ACHN (cell line): ENCODE measurements around the gene GALNTL6.
"Not testable (repeated sequence)": the region's sequence is repeated elsewhere in the genome, so short reads cannot be mapped to it uniquely, and the experiment has no call there.

ENCODE experiments used
- DNase-seq: peaks from one replicate; pipeline ENCODE4 v3.0.0-alpha.2; 2015
- in situ Hi-C: cut with HindIII; loops from 2 replicates; pipeline ENCODE4 v1.10.0; 2017; ENCODE audit warnings: low sequenced_read_pairs, low pct_ligation_motif_present, low pct_unique_long_range_greater_than_20kb

Gene GALNTL6

DNA sequence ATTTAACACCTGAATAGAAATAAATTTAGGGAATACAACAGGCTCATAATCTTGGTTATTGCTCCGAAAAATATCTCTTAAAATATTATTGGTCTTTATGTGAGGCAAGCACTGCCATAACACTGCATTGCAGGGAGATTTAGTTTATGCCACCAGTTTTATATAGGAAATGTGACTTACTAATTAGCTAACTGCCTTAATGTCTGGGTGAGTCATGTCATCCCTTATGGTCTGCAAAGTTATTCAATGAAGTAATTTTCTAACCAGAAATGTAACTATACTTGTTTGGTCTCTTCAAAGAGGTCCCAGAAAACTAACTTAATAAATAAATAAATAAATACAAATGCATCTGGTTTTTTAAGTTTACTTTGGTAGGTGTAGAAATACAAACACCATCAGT, 597.2 kb downstream of the GALNTL6 start:
- in situ Hi-C loops: no loop called here
- no peak for DNase-seq

DNA sequence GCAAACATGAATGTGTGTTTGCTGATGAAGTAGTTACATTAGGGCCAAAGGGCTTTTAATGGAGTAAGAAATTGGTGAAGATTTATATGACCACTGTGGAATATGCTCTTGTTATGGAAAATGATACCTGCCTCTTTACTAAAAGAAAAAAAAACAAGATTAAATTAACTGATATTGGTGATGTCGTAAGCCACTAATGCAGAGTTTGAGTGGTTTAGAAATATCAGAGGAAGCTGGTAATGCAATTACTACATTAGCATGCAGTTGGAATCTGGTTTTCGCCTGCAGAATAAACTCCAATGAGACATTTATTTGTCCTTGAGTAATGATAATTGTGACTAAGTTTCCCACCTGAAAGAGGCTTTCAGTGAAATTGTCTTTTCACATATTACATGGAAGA, 597.9 kb downstream of the GALNTL6 start:
- in situ Hi-C loops: no loop called here

DNA sequence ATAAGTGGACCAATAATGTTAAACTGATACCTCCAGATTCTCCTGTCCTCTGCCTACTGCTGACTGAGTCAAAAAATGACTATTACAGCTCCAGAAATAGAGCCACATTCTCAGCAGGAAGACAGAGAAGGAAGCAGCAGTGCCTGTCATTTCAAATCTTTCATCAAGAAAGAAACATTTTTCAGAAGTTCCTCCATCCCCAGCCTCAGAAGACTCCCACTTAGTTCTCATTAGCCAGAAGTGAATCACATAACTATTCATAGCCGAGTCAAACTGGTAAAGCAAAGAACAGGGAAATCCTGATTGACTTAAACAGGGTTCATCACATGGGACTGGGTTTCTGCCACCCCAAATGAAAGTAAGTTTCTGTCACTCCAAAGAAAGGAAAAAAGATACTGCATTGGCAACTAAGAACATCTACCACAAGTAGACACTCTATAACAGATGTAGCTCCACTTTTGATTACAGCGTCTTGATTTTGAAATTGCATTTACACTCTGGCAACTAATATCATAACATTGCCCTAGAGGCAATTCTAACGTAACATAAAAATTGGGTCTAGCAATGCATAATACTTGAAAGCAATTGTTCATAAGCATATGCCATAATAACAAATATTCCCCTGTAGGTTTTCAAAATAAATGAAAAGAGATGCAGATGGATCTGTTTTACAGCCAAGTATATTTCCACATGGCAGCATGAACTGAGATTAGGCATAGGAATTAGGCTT, 599.8 kb downstream of the GALNTL6 start:
- in situ Hi-C loops: no loop called here
- DNase-seq: no peak

More for the DNA sequence above, 597.9 kb downstream of the GALNTL6 start:
- DNase-seq: no peak

DNA sequence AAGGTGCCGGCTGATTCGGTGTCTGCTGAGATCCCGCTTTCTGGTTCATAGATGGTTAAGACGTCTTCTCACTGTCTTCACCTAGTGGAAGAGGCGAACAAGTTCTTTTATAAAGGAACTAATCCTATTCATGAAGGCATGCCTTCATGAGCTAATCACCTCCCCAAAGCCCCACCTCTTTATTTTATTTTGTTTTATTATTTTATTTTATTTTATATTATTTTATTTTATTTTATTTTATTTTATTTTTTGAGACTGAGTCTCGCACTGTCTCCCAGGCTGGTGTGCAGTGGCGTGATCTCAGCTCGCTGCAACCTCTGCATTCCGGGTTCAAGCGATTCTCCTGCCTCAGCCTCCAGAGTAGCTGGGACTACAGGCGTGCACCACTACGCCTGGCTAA, 615.8 kb downstream of the GALNTL6 start:
- DNase-seq, in situ Hi-C loops: not testable (repeated sequence)

DNA sequence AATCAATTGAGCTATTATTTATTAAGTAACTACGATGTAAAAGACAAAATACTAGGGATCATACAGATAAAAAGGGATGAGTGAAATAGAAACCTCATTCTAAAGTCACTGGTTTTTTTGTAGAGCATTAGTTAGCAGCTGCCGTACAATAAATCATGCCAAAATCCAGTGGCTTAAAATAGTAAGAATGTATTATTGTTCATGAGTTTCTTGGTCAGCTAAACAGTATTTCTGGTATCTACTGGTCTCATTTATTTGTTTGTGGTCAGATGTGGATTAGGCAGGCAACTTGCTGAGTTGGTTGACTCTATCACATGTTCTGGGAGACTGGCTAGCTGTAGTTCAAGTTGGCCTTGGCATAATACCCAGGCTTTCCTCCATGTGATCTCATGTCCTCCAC, 667.3 kb downstream of the GALNTL6 start:
- in situ Hi-C loops: no loop called here

DNA sequence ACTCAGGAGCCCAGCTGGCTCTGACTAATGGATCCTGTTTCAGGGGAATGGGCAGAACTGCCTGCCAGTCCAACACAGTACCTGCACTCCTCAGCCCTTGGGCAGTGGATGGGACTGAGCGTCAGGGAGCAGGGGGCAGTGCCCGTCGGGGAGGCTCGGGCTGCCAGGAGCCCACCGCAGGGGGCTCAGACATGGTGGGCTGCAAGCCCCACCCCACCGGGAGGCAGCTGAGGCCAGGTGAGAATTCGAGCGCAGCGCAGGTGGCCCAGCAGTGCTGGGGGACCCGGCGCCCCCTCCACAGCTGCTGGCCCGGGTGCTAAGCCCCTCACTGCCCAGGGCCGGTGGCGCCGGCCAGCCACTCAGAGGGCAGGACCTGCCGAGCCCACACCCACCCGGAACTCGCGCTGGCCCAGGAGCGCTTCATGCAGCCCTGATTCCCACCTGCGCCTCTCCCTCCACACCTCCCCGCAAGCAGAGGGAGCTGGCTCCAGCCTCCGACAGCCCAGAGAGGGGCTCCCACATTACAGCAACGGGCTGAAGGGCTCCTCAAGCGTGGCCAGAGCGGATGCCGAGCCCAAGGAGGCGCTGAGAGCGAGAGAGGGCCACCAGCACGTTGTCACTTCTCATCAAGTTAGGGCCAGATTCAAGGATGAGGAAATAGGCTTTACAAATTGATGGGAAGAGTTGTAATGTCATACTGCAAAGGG, 668.8 kb downstream of the GALNTL6 start:
- DNase-seq: no peak
- in situ Hi-C loops: no loop called here

More for the DNA sequence above, 667.3 kb downstream of the GALNTL6 start:
- DNase-seq: no peak

DNA sequence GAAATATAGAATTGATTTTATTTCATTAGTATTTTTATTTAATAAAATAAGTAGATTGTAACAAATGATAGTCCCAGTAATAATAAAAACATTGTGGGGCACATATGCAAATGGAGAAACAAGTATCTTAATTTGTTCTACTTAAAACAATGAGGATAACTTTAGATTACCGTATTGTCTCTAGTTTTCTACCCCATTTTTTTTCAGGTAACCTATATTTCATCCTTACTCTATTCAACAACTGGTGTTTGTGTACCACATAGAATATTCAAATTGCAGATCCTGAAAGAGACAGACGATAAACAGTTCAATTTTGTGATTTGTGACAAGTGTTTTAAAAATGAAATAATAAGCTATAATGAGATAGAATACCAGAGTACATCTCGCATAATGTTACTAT, 671.8 kb downstream of the GALNTL6 start:
- DNase-seq: no peak
- in situ Hi-C loops: no loop called here

DNA sequence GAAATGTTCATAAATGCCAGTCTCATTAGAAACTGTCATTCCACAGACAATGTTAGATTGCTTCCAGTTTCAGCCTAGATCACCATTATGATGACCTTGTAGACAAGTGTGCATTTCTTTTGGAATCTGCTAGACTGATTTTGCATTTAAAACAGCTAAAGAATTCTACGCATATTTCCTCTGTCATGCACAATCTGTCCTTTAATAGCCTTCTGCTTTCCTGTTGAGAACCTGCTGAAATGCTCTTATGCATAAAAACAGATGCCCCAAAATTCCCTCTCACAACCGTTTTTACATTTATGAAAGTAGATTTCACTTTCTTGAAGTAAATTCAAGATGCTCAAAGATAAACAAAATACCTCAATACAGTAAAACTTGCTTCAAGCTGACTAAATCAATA, 673.3 kb downstream of the GALNTL6 start:
- in situ Hi-C loops: no loop called here
- DNase-seq: no peak

DNA sequence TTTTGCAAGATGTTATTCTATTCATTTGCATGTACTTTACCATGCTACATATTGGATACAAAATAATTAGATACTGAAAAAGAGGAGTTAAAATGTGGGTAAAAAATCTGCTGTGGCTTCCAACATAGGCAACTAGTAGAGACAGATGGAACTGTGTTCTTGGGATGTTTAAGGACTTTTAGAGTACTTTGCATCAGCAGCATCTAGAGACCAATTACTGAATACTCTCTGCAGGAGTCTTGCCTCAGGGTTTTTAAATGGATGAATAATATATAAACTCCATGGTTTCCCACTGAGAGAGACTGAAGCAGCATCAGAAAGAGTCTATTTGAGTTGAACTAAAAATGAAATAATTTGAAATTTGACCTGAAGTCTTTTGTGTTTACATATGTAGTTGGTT, 676.7 kb downstream of the GALNTL6 start:
- in situ Hi-C loops: no loop called here
- DNase-seq: no peak

DNA sequence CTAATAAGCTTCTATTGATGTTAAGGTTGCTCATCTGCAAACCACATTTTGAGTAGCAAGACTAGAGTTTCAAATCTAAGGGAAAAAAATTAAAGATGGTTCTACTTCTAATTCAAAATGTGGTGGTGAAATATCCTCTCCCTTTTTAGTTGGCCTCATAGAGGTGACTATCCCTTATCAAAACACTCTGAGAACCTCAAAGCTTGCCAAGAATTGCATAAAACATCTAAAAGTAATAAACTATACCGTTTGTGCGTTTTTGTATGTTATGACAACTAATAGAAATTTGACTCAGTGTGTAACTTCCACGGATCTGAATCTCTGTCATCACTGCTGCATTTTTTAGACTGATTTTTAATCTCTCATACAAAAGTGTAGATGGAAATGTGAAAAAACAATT, 682.6 kb downstream of the GALNTL6 start:
- in situ Hi-C loops: no loop called here

DNA sequence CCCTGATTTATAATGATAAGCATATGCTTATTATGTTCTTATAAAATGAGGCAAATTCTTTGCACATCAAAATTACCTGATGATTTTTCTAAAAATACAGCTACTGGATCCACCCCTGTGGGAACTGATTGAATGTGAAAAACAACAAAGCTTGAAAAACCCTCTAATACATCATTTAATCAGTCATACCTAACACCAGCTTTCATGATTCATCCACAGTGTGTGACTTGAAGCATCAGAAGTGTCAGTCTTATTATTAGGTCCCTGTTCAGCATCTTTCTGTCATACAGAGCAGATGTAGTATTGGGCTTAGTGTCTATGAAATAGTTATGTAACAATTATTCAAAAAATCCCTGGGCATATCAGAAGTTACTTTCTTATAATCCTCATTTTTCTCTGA, 684.1 kb downstream of the GALNTL6 start:
- in situ Hi-C loops: no loop called here
- peak; percentile 5 for DNase-seq

More for the DNA sequence above, 682.6 kb downstream of the GALNTL6 start:
- DNase-seq: no peak

DNA sequence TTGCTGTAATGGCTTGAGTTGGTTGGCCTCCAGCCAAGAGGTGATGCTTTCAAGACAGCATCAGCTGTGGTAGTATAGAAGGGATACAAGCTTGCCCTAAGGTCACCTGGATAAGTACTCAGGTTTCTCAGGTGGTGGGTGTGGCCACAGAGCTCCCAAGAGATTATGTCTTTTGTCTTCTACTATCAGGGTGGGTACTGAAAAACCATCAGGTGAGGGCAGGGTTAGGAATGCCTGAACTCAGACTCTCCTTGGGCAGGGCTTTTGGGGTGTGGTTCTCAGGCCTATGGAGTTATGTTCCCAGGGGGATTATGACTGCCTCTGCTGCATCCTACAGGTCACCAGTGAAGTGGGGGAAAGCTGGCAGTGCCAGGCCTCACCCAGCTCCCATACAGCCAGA, 700.8 kb downstream of the GALNTL6 start:
- in situ Hi-C loops: no loop called here
- DNase-seq: no peak

DNA sequence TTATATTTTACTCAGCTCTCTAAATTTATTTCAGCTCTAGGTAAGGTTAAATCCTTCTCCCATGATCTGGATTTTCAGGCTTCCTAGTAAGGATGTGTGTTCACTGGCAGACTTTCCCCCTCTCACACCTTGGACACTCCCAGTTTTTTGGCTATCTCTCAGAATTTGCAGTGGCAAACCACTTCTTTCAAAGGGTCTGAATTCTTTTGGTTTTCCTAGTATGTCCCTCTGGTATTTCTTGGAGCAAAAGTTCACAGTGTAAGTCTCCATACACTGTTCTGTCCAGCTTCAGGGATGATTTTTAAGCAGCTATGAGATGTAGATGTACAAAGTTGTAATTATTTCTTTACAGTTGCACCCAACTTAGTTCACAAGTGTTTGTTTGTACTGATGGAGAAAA, 701.6 kb downstream of the GALNTL6 start:
- DNase-seq: no peak
- in situ Hi-C loops: no loop called here

DNA sequence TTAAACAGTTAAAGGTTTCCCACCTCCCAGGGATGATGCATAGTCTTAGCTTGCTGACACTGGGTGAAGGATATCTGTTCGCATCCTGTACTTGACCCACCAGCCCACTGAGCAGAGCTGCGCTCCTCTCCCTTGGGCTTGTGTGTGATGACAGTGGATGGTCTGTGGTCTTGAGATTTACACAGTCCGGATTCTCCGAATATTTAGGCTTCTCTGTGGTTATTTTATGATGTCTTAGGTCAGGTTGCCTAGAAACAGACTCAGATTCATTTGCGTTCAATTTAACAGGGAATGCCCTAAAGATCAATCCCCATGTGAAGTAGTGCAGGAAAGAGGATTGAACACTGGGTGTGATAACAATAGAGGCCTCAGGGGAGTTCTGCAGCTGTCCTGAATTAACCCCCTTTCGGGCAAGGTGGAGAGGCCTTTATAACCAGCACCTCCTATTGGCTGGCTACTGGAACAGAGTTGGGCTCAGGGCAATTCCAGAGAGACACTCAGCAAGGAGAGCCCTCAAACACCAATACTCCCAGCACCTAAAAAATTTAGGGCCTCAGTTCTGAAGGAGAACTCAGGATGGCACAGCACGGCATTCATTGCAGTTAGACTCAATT, 702.2 kb downstream of the GALNTL6 start:
- no peak for DNase-seq
- in situ Hi-C loops: no loop called here

DNA sequence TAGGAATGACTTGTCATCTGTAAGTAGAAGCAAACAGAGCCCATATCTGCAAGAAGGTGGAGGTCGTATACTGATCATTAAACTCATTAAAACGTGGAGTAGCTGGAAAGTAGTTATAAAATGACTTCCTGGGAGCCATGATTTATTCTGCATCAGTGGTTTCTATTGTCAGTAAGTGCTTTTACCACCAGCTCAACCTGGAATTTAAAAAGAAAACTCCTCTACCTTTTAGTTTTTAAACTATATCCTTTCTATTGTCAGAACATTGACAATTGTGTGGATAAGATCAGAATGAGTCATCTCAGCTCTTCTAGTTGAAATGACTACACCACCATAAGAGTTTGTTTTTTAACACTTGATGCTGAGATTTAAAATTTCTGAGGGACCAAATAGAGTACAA, 704.2 kb downstream of the GALNTL6 start:
- in situ Hi-C loops: no loop called here
- DNase-seq: no peak

DNA sequence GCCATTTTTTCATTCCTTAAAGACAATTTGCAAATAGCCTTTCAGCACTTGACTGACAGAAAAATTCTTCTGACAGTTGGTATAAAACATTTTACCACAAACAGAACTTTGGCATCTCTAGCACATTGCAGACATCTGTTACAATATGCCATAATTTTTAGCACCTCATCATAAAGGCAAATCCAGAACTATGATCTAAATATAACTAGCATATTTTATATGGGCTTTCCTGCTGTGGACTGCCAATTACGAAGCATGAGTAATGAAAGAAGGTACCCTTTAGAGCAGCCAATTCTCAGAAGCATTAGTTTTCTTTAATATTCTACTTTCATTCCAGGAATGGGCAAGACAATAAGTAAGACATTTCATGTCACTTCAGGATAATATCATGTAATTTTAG, 708.0 kb downstream of the GALNTL6 start:
- no peak for DNase-seq
- in situ Hi-C loops: no loop called here

DNA sequence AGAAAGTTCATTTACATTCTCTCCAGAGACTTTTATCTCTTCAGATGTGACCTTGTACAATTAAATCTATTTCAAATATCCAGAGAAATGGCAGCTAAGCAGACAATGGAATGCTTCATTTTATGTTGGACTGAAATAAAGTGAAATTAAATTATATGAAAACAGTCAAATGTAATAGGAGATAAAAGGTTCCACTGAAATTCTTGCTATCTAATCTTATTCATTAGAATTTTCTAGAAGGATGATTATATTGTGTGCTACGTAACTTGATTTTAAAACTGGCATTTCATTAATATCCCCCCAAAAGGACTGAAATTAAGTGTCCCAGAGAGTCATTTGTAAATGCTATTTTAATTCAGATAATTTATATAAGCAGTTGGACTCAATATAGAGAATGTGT, 708.5 kb downstream of the GALNTL6 start:
- no peak for DNase-seq
- in situ Hi-C loops: no loop called here

DNA sequence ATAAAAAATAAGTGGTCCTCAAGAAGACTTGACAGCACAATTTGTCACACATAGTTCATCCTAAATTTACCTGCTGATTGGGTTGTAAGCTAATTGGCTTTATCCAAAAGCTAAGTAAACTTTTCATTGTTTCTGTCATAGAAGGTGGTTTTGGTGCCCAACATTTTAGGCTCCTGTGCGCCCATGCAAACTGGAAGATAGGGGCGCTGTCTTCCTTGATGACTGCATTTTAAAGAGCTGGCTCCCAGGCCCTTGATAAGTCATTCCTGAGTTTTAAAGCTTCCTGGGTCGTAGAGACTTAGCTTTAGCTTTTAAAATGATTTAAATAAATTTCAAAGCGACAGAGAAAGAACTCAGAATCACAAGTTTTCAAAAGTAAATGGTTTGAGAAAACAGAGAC, 730.0 kb downstream of the GALNTL6 start:
- no peak for DNase-seq
- in situ Hi-C loops: no loop called here

DNA sequence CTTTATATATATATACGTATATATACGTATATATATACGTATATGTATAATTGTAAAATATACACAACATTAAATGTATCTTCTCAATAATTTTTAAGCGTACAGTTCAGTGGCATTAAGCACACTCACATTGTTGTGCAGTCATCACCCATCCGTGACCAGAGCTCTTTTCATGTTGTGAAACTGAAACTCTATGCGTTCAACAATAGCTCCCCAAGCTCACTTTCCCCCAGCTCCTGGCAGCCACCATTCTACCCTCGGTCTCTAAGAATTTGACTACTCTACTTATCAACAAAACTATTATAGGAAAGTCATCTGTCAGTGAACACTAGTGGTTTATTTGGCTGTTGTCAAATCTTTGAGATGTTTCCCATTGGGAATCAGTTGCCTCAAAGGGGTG, 733.6 kb downstream of the GALNTL6 start:
- no peak for DNase-seq
- in situ Hi-C loops: no loop called here

DNA sequence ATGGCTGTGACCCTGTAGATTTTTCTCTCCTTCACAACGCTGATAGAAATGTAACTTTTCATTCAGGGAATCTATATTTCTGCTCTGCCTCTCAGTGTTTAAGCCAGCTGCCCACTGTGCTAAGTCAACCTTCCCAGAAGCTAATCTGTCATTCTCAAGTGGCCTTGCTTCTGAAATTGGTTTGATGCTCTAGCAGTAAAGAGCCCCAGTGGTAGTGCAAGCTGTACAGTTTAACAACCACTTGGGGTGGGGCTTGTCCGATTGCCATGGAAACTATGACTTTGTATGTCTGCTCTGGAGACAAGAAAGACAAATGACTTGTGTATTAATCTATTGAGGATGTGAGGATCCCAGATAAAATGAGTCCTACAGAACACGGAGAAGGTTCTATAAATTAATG, 734.5 kb downstream of the GALNTL6 start:
- no peak for DNase-seq
- in situ Hi-C loops: no loop called here
